Right renal pelvis (tissue), 4 donors: ENCODE measurements around the gene VPS13D. TPM values are rescaled to one million over a fixed set of nuclear protein-coding genes. Genes with fewer than 3 reads are reported as not detected.
A peak's percentile ranks its signal among the peaks of the same experiment; 100 is the strongest.
"Not testable (repeated sequence)": the region's sequence is repeated elsewhere in the genome, so short reads cannot be mapped to it uniquely, and the experiment has no call there.

ENCODE experiments used
- DNase-seq, 4 donors: peaks; one replicate each; pipeline ENCODE4 v3.0.0-alpha.2; 2013; ENCODE audit warnings: low read depth in 4 of 4, low spot score in 3 of 4, missing footprints in 1 of 4
- polyA plus RNA-seq, 4 donors: library from polyadenylated mRNA; unstranded; fragments of 120-200 nt; gene quantifications; one replicate each; pipeline ENCODE4 v1.2.1, GENCODE V29; 2013; ENCODE audit not compliant: insufficient read length in 4 of 4

VPS13D gene
- polyA plus RNA-seq, 4 donors: 24.2 to 27.8 (median 26.3) TPM

DNA sequence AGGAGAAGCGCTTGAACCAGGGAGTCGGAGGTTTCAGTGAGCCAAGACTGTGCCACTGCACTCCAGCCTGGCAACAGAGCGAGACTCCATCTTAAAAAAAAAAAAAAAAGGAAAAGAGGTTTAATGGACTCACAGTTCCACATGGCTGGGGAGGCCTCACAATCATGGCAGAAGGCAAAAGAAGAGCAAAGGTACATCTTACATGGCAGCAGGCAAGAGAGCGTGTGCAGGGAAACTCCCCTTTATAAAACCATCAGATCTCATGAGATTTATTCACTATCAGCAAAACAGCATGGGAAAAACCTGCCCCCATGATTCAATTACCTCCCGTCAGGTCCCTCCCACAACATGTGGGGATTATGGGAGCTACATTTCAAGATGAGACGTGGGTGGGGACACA, 5.7 kb upstream of the VPS13D start:
- DNase-seq: not testable (repeated sequence)

DNA sequence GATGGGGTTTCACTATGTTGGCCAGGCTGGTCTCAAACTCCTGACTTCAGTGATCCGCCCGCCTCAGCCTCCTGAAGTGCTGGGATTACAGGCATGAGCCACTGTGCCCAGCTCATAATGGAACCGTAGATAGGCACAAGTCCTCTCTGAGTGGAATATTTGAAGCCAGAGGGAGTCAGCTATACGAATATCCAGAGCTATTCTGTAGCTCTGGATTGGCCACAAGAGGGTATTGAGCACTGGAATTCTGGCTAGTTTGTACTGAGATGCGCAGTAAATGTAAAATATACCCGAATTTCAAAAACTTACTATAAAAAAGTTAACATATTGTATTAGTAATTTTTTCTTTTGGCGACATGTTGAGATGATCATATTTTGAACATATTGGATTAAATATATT, 851 bp upstream of the VPS13D start:
- DNase-seq: no peak

DNA sequence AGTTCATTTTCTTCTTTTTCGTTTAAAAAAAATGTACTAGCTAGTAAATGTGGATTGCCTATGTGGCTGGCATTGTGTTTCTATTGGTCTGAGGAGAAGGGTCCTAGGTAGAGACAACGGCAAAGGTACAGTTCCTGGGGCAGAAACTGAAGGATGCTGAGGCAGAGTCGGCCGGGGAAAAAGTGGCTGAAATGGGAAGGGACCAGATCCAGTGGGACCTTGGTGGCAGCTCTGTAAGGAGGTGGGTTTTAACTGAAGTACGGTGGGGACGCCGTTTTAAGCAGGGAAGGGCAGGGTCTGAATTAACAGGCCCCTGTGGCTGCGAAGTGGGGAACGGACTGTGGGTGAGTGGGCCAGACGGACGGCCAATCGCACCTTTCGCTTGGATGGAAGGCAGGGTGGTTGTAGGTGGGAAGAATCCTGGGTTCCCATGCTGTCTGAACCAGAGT, 420 bp upstream of the VPS13D start:
- no peak for DNase-seq

DNA sequence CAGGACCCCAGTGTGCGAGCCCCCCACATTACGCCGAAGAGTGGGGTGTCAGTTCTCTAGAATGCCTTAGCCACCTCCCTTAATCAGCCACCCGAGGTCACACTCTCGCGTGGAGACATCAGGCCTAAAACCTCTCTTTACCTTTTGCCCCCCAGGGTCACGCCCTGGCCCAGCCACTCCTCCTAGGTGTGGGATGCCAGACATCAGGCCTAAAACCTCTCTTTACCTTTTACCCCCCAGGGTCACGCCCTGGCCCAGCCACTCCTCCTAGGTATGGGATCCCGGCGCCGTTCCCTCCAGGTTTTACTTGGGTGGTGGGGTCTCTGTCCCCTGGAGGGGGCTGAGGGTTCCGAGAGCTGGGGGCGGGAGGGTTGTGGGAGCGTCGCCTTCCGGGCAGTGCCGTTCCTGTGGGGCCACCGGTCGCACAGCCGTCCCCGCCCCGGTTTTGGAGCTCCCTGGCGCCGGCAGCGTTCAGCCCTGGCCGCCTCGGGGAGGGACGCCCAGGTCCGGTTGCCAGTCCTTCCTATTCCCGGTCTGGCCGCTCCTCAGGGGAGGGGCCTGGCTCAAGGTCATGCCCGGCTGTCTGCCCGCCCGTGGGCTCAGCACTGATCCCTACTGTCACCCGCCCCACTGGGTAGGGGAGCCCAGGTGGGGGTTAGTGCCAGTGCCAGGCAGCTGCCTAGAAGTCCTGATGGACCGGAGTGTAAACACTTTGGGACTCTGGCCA, 882 bp downstream of the VPS13D start:
- no peak for DNase-seq

DNA sequence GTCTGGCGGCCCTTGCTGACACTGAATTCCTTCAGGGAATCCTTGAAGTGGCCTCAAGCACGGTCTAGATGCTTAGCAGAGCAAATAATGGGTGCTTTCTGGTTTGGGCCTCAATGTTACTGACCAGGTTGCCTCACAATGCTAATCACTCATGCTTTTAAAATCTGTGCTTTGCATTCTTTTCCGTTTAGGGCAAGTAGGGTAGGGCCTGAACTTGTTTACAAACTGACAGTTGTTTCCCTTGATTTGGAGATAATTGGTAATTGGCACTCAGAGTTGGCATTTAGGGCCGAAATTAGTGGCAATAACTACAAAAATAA, 1.4 kb downstream of the VPS13D start:
- DNase-seq: no peak

DNA sequence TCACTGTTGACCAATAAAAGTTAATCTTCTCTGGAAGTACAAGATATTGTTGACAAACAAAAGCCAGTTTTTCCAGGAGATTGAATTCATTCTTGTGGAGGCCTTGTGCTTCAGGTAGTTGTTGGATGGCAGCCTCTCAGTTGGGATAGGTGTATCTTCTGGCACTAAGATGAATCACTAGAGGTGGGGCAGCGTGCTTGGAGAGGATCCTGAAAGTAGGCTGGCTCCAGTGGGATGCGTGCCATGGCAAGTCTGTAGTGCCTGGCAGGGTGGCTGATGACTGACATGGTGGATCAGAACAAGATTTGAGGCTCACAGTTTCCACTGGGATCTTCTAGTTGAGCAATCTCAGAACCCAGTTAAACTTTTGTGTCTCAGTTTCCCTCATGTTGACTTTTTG, 2.4 kb downstream of the VPS13D start:
- DNase-seq: no peak

DNA sequence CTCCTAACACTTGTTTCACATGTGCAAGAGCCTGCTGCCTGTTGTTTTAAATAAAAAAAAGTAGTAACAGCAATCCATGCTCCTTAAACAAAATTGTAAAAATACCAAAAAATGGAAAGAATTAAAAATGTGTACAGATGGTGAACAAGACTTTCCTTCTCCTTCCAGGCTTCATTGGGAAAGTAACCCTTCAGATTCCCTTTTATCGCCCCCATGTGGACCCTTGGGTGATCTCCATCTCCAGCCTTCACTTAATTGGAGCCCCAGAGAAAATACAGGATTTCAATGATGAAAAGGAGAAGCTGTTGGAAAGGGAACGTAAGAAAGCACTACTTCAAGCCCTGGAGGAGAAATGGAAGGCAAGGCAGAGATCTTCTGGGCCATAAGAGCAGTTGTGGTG, 14.2 kb downstream of the VPS13D start:
- no peak for DNase-seq

DNA sequence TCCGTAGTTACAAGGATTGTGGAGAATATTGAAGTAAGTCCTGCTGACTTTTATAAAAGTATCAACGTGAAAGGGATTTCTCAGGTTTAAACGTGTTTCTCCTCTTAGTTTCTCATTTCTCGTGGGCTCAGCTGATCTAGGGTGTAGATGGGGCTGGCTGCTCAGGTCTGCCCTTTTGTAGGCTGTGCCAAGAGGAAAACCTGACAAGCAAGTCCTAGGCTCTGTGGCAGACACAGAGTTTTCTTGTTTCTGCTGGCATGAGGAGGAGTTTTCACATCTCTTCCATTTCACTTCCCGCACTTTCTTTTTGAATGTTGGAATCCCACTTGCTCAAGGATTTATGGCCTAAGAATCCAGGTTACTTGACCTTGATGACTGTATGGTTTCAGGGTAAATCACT, 14.8 kb downstream of the VPS13D start:
- no peak for DNase-seq

DNA sequence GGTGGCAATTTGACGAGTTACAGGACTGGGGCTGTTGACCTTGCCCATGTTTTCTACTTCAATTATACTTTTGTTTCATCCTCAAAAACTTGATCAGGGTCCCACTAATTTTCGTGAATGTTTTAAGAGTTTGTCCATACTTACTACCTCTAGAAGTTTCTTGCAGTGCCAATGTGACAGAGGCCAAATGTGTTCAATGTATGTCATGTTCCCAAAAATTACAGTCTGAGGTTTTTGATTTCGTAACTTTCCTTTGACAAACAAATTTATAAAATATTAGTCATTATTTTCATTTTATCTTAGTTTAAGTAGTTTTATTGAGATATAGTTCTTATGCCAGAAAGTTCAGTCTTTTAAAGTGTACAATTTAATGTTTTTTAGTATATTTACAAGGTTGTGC, 15.3 kb downstream of the VPS13D start:
- DNase-seq: no peak

DNA sequence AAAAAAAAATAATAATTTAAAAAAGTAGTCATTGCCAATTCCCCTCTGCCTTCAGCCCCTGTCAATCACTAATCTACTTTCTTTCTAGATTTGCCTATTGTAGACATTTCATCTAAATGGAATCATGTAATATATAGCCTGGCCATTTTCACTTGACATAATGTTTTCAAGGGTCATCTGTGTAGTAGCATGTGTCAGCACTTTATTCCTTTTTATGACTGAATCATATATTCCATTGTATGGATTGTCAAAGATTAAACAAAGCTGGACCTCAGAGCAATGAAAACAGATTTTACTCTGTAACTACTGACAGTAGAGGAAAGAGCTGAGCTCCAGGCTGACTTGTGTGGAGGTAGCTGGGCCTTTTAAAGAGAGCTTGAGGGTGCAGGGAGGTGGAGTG, 15.9 kb downstream of the VPS13D start:
- no peak for DNase-seq

DNA sequence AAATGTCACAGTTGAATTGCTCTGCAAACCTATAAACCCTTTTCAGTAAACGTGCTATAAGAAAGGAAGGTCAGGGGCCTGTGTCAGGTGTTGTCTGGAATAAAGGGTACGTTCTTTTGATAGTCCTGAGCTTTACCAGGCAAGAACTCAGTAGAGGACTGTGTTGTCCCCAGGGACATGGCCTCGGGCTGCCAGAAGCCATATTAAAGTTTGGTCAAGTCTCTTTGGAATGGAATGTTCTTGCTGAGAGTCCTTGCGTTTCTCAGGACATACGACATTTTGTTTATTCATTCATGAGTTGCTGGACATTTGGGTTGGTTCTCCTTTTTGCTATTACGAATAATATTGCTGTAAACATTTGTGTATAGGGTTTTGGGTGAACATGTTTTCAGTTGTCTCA, 16.8 kb downstream of the VPS13D start:
- no peak for DNase-seq

DNA sequence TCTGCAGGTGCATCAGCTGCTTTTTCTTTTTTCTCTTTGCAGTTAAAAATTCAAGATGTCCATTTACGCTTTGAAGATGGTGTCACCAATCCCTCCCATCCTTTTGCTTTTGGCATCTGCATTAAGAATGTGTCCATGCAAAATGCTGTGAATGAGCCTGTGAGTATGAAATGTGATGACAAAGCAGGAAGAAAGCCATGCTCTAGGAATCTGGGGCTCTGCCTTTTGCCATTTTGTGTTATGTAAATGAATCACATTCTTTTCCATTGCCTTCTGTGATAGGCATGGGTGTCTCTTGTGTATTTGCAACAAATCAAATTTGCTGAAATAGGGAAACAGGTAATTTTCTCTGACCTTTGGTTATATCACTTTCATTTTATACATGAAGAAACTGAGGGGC, 19.4 kb downstream of the VPS13D start:
- DNase-seq: no peak

DNA sequence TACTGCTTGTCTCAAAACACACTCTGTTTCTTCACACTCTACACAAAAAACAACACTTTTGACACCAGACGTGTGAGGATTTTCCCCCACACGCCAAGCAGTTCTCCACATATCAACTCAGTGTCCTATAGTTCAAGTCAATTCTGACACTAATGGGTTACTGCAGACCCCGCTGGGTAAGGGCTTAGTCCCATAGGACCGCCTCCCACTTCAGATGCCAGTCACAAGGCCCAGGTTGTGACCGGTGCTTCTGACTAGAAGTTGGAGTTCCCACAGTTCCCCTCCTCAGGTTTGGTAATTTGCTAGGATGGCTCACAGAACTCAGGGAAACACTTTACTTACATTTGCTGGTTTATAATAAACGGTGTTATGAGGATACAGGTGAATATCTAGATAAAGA, 19.9 kb downstream of the VPS13D start:
- DNase-seq: no peak

DNA sequence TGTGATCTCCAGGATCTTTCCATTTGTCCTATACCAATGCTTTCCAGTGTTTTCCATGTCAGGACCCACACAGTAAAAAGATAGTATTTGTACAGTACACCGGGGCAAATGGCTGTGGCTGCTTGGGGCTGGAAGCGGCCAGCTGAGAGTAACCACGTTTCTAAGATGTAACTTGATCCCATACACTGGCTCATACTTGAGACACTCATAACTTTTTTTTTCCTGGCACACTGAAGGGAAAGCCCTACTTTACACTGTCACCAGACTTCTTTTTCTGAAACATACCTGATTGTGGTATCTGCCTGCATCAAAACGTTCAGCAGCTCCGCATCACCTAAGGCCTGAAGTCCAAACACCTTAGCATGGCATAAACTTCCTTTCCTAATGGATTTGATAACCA, 21.6 kb downstream of the VPS13D start:
- DNase-seq: no peak

DNA sequence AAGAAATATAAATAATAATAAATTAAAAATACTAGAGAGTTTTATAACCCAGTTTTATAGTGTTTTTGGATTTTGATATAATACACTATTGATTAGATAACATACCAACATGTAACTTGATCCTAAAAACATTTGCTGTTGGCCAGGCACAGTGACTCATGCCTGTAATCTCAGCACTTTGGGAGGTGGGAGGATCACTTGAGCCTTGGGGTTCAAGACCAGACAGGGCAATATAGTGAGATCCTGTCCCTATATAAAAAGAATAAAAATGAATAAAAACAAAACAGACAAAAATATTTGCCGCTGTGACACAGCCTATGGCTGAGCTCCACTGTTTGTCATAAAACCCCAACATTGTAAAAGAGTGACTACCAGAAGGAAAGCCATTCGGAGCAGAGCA, 26.1 kb downstream of the VPS13D start:
- DNase-seq: no peak

DNA sequence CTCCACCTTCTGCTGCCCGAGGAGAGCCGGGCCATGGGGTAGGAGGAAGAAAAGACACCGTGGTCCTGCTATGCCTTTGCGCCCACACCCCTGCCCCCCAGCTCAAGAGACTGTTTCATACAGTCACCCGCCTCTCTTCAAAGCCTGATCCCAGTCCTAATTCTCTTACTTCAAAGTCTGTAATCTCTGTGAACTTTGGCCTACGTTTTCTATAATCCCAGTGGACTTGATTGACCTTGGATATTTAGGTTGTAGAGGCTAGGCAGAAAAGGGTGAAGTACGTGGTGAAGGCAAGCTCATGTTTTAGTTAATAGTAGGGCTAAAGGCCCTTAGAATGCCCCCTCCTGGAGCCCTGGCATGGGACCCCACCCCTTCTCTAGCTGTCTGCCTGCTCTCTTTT, 28.4 kb downstream of the VPS13D start:
- no peak for DNase-seq

DNA sequence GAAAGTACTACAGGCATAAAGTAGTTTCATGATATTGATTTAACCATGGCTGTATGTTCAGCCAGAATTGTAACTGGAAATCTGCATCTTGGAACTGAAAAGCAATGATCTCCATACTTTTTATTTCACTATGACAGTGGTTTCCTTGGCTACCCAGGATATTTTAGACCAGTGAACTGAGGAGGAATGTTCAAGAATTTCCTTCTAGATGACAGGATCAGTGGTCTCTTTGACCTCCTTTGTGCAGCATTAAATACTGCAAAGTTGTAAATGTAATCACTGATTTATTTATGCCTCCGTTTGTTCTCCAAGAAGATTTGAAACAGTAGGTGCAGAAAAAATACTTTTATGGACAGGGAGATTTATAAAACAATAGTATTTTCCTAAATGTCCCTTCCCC, 39.5 kb downstream of the VPS13D start:
- DNase-seq: peak in 2 of 4 donors; percentile 7 to 12

DNA sequence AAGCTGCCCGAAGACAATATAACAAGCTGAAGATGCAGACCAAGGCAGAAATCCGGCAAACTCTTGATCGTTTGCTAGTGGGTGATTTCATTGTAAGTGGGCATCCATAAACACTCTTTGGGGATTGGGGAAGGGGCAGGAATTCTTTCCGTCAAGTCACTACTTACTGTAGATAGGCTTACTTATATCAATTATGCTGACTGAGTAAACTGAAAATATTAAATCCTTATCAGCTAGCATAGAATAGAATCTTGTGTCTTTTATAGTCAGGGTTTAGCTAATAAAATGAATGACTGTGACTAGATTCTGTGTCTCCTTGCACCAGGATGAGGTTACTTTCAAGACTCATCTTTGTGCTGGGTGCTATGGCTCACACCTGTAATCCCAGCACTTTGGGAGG, 41.2 kb downstream of the VPS13D start:
- no peak for DNase-seq

DNA sequence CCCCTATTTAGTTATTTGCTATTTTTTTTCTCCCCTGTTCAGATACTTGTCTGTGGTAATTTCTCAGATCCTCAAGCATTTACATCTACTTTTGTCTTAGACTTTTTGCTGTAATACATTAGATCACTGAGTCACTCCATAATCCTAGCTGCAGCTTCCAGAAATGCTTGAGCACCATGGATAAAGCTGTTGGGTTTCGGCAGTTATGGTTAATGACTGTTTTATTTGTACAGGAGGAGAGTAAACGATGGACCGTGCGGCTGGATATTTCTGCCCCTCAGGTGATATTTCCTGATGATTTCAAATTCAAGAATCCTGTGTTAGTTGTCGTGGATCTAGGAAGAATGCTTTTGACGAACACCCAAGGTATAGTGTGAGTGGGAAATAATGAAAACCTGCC, 42.9 kb downstream of the VPS13D start:
- no peak for DNase-seq

DNA sequence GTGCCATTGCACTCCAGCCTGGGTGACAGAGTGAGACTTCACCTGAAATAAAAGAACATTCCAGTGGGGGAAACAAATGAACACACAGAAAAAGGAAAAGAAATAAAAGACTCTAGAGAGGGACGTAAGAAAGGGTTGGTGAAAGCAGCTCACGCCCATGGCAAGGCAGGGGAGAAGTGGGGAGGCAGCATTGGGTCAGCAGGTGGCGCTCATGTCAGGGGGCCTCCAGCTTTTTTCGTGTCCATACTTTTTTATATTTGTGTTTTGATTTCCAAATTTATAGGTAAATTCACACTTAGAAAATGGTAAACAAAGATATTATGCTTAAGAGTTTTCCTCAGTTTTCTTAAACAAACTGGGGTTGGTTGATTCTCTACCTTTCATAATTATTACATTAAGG, 45.5 kb downstream of the VPS13D start:
- no peak for DNase-seq

DNA sequence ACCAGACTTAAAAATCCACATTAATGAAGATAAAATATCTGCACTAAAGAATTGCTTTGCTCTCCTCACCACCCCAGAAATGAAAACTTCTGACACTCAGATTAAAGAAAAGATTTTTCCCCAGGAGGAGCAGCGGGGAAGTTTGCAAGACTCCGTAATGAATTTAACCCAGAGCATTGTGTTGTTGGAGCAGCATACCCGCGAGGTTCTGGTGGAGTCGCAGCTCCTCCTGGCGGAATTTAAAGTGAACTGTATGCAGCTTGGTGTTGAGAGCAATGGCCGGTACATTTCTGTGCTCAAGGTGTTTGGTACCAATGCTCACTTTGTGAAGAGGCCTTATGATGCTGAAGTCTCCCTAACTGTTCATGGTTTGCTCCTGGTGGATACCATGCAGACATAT, 46.4 kb downstream of the VPS13D start:
- DNase-seq: peak in 3 of 4 donors; percentile 32 to 46 (median 36)

DNA sequence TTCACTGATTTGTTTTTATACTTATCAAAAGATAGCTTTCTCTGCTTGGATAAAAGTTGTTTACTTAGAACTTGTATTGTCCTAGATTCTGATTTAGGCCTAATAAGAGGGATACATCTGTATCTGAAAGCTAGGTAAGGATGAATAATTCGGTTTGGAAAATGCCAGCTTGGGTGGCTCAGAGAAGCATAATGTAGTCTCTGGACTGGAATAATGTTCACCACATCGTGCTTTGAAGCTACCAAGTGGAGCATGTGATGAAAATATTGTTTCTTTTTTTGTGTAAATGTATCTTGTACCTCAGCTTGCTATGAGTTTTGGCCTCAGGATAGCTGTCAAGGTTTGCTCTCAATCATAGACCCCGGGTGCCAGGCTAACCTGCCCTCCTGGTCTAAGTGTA, 49.2 kb downstream of the VPS13D start:
- no peak for DNase-seq
